ENCODE data around the gene RHBG.
A peak's percentile ranks its signal among the peaks of the same experiment; 100 is the strongest.
"Not testable (repeated sequence)": the region's sequence is repeated elsewhere in the genome, so short reads cannot be mapped to it uniquely, and the experiment has no call there.

Gene RHBG

DNA sequence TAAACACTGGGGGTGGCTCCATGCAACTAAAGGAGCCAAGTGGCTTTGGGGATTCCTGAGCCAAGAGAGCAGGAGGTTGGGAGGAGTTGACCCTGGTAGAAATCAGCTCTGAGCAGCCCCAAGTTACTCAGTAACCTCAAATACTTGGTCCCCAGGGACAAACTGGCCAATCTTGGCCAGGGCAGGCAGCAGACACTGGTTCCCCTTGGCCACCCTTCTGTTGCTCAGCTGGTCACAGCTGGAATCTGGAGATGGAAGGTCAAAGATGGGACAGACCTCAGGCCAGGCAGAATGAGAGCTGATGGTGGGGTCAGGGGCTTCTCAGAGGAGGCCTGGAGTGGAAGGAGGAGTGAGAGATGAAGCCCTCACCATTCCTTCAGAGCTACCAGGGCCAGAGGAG, 3.3 kb upstream of the RHBG start:
- no peak for DNase-seq (ENCODE audit: low read depth)

DNA sequence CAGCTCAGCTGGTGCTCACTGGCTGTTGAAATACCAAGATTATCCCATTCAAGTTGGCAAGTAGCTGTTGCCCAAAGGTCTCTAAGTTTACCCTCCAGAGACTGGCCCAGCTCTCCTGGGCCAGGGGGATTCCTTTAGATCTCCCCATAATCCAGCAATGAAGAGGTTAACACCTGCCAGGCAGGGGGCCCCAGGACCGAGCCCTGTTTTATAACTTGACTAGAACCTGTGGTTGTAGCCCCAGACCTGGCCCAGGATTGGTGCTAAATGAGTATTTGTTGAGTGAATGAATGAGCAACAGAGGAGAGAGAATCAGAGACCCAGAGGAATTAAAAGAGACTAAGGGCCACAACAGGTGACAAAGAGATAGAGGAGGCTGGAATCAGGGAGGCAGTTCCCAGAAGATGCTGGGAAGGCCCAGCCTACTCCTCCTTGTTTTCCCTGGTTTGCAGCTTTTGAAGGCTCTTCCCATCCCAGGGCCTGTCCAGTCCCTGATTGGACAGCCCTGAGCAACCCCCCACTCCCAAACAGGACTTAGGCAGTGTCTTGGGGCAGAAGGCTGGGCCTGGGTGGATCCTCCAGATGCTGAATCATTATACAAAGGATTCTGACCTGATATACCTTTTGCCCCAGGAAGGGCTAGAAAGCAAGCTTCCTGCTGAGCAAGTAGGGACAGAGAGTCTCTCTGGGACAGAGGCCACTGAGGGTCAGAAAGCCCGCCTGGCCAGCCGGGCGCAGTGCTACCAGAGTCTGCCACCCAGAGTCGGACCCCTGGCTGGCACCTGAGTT, 2.4 kb upstream of the RHBG start:
- no peak for DNase-seq (ENCODE audit: low read depth)

DNA sequence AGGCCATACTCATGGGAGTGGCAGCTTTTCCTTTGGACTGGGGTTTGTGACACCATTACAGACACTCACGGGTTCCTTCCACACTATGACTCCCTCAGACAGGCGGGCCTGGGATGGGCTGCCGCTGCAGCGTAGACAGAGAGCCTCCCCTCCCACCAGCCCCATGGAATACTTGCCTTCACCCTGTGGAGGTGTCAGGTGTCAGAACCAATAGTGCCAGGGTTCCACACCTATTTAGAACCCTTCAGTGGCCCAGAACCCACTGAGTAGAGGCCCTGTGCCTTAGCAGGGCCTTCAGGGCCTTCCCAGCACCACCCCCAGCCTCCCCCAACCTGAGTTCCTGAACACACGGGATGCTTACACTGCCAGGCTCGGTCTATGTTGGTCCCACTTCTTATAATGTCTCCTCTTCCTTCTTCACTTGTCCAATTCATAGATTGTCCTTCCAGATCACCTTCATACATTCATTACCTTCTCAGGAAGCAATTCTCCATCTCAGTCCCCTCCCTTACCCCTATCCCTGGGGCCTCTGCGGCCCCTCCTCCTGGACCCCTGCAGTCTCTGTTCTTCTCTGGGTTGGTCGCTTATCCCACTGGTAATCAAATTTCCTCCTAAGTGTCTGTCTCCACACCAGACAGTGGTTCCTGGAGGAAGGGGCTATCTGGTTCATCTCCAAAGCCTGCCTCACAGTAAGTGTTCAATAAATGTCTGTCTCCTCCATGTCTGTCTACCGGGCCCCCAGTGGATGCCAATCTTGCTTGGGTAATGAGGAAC, 1.4 kb upstream of the RHBG start:
- DNase-seq (ENCODE audit: low read depth) = no peak

- DNase-seq (ENCODE audit: low read depth) = no peak
Measured at GRCh38 chr1:156368157-156368658, 803 bp upstream of the RHBG start.

DNA sequence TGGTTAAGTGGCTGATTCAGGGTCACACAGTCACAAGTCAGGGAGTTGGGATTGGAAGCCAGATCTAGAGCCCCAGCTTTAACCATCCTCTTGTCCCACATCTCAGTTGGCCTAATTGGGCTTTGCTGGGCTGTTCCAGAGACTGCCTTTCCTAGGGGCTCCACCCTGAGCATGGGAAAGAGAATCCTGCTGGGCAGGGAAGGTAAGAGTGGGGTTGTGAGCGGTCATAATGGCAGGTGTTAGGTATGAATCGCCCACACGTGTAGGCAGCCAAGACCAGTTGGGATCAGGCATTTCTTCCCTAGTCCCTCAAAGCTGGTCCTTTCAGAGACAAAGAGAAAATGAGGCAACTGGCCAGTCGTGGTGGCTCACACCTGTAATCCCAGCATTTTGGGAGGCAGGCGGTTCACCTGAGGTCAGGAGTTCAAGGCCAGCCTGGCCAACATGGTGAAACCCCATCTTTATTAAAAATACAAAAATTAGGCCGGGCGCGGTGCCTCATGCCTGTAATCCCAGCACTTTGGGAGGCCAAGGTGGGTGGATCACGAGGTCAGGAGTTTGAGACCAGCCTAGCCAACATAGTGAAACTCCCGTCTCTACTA, 775 bp downstream of the RHBG start:
- DNase-seq (ENCODE audit: low read depth) = not testable (repeated sequence)

GRCh38 chr1:156371553-156372264, 2.7 kb downstream of the RHBG start:
- DNase-seq (ENCODE audit: low read depth) = no peak

GRCh38 chr1:156372265-156372586, 3.2 kb downstream of the RHBG start:
- DNase-seq (ENCODE audit: low read depth) = no peak

GRCh38 chr1:156372876-156373275, 3.9 kb downstream of the RHBG start:
- DNase-seq (ENCODE audit: low read depth) = no peak

GRCh38 chr1:156373546-156373945, 4.5 kb downstream of the RHBG start:
- DNase-seq (ENCODE audit: low read depth) = no peak

DNA sequence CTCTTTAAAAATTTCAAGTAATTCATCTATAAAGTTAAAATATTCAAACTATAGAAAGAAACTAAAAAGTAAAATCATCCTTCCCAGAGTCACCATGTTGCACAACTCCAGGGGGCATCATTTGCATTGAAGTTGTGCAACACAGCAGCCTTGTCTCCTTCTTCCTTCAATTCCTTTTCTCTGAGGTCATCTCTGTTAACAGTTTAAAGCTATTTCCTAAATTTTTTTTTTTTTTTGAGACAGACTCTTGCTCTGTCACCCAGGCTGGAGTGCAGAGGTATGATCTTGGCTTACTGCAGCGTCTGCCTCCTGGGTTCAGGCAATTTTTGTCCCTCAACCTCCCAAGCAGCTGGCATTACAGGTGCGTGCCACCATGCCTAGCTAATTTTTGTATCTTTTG, 7.1 kb downstream of the RHBG start:
- DNase-seq (ENCODE audit: low read depth) = no peak

DNA sequence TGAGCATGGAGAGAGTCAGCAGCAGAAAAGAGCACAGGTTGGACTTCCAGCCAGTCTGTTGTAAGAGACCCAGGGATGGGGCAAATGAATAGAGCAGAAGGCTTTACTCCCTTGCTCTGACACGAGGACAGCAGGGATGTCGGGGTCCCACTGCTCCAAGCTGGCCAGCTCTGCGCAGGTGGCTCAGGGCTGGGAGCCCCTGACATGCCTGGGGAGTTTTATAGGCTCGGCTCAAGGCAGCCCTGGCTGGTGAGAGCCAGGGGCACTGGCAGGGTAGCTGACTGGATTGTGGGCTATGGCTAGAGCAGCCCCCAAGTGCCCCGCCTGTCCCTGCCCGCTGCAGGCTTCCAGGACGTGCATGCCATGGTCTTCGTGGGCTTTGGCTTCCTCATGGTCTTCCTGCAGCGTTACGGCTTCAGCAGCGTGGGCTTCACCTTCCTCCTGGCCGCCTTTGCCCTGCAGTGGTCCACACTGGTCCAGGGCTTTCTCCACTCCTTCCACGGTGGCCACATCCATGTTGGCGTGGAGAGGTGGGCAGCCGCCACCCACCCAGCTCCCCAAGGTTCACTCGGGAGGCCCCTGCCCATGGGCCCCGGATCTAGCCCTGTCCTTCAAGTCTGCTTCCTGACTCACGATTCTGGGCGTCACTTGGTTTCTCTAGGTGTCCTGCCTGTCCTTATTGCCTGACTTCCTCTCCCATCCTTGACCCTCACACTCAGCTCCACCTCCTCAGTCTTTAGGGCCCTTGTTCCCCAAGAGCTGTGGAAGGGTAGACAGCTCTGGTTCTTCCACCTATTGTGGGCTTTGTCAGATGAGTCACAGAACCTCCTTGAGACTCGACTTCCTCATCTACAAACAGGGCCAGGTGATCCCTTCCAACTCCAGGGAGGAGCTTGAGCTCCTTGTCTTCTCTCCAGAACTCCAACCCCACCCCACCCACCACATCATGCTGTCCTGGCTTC, 8.2 kb downstream of the RHBG start:
- no peak for DNase-seq (ENCODE audit: low read depth)

GRCh38 chr1:156378557-156378956, 9.5 kb downstream of the RHBG start:
- DNase-seq (ENCODE audit: low read depth) = no peak

DNA sequence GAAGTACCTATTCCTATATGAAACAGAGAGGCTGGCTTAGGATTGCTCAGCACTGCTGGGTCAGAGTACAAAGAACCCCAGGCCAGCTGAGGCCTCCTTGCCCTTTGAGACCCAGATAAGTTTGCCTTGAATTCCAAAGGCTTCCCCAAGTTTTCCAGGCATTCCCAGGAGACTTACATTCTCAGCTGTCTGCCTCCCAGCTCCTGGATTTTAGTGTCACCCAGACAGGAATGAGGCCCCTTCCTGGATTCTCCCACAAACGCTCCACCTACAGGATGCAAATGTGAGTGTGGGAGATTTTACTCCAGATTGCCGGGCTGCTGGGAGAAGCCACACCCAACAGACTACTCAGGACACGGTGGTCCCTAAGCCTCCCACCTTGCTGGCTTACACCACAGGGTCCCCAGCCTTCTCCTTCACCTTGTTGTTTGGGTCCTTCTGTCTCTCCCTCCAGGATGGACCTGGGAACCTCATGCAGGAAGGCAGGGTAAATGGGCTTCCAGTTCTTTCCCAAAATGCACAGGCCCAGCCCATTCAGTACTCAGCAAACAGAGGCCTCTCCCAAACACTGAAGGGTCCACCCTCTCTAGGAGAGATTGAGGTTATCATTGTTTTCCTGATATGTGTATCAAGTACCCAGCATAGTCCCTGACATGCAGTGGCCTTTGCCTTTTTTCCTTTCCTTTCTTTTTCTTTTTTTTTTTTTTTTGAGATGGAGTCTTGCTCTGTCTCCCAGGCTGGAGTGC, 10.6 kb downstream of the RHBG start:
- DNase-seq (ENCODE audit: low read depth) = no peak

DNA sequence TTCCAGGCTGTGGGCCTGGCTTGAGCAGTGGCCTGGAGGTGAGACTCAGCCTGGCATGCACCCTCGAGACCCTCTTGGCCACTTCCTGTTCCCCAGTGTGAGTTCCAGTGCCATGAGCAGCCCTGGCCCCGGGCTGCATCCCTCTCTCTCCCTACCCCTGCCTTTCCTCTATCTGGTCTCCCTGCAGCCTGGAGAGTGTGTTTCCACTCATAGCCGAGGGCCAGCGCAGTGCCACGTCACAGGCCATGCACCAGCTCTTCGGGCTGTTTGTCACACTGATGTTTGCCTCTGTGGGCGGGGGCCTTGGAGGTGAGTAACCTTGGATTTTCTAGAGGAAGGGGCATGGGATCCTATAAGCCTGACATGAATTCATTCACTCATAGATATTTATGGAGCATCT, 13.6 kb downstream of the RHBG start:
- DNase-seq (ENCODE audit: low read depth) = no peak

- peak; percentile 55 for DNase-seq (ENCODE audit: low read depth)
Measured at GRCh38 chr1:156383023-156383422, 14.0 kb downstream of the RHBG start.

DNA sequence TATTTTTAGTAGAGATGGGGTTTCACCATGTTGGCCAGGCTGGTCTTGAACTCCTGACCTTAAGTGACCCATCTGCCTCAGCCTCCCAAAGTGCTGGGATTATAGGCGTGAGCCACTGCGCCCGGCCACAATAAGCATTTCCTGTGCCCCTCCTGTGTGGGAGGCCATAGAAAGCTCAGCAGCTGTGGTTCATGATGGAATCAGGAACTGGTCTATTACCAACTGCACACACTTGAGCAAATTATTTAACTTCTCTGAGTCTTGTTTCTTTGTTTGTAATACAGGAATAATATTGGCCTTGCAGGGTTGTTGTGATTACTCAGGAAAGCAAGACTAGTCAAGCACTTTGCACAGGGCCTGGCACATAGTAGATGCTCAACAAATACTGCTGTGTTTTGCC, 15.0 kb downstream of the RHBG start:
- DNase-seq (ENCODE audit: low read depth) = no peak

- DNase-seq (ENCODE audit: low read depth) = no peak
Measured at GRCh38 chr1:156384658-156385057, 15.6 kb downstream of the RHBG start.

DNA sequence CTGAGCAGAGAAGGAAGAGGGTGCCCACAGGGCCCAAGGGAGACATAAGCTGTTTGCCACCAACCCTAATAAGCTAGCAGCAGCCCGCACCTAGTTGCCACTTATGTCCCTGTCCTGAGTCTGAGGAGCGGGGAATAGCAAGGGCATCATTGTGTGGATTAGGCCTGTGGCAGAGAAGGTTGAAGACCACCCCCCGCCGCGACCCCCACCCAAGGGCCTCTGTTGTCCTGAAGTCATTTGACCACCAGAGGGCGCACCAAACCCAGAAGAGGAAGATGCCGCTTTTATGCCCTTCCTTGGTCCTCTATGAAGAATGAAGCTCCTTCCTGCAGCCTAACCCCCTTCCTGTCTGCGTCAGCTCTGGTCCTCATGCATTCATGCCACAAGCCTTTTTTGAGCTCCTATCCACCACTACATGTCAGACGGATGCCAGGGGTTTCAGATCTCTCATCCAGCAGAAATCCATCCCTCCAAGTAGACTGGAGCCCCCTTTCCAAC, 16.6 kb downstream of the RHBG start:
- peak; percentile 50 for DNase-seq (ENCODE audit: low read depth)

DNA sequence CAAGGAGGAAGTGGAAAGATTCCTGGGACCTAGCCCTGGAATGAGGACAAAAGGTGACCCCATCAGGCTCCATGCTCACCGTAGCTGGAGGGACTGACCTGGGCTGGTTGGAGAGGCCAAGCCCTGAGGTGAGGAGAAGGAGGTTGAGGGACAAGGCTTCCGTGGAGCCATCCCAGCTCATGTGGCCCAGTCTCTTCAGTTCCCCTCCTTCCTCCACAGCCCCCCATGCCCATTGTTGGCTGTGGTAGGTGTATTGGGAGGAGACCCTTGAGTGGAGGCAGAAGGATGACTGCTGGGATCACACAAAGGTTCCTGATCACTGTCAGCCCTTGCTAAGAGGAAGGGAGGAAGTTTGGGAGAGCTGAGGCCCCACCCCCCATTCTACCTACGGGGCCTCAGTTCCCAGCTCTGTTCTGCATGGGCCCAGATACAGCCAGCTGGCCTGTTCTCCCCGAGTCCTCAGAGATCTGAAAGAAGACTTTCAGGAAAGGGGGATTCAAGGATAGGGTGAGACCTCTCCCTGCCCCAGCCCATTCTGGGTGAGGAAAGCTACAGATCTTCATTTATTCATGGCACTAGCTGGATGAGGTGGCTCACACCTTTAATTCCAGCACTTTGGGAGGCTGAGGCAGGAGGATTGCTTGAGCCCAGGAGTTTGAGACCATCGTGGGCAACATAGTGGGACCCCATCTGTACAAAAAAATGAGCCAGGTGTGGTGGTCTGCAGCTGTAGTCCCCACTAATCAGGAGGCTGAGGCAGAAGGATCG, 17.3 kb downstream of the RHBG start:
- DNase-seq (ENCODE audit: low read depth) = no peak

All from activated T-cell treated with anti-CD3 and anti-CD28 coated beads for 48 hours (primary cell).